ENCODE results near the gene SRCAP. TPM values are rescaled to one million over a fixed set of nuclear protein-coding genes. Genes with fewer than 3 reads are reported as not detected.
A peak's percentile ranks its signal among the peaks of the same experiment; 100 is the strongest.

The SRCAP gene
- total and polyA plus RNA-seq, 8 donors = 7.5 to 39.6 (median 27.4) TPM

DNA sequence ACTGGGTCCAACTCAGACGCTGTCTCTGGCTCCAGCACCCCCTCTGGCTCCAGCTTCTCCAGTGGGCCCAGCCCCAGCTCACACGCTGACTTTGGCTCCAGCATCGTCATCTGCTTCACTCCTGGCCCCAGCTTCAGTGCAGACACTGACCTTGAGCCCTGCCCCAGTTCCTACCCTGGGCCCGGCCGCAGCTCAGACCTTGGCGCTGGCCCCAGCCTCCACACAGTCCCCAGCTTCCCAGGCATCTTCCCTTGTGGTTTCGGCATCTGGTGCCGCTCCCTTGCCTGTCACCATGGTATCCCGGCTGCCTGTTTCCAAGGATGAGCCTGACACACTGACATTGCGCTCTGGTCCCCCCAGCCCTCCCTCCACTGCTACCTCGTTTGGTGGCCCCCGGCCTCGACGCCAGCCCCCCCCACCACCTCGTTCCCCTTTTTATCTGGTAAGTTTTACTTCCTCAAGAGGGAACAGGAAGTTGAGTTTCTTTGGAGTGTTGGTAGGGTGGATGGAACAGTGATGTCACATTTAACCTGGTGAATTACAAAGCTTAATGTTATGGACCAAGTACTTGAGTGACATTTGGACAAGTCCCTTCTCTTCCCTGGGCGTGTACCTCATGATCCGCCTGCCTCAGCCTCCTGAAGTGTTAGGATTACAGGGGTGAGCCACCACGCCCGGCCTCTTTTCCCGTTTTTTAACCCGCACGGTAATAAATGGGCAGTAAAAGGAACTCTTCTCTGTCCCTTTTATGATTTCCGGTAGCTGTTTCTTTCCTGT is 25.9 kb downstream of the SRCAP start:
- Histone ChIP-seq H3K27me3 (no peaks in the 10 kb centered on the region), H3K9me3 (no peaks in the 10 kb centered on the region), H3K4me3 (no peak overlapping the region), H3K36me3 (peaks cover 16 to 81% (median 53%) of the 10 kb centered on the region in 3 donors), H3K4me1 (peaks cover 0 to 5% (median 0%) of the 10 kb centered on the region in 3 donors), H3K27ac (no peak overlapping the region)
- DNase-seq (peak in 2 of 6 donors; percentile 57 to 58), FAIRE-seq (no peak), ATAC-seq (peak in 3 of 4 donors; percentile 48 to 66 (median 52))
- TF ChIP-seq, protein P1, sequence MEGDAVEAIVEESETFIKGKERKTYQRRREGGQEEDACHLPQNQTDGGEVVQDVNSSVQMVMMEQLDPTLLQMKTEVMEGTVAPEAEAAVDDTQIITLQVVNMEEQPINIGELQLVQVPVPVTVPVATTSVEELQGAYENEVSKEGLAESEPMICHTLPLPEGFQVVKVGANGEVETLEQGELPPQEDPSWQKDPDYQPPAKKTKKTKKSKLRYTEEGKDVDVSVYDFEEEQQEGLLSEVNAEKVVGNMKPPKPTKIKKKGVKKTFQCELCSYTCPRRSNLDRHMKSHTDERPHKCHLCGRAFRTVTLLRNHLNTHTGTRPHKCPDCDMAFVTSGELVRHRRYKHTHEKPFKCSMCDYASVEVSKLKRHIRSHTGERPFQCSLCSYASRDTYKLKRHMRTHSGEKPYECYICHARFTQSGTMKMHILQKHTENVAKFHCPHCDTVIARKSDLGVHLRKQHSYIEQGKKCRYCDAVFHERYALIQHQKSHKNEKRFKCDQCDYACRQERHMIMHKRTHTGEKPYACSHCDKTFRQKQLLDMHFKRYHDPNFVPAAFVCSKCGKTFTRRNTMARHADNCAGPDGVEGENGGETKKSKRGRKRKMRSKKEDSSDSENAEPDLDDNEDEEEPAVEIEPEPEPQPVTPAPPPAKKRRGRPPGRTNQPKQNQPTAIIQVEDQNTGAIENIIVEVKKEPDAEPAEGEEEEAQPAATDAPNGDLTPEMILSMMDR (IDR thresholded peaks at IDR 0.05) = no peak
- intact Hi-C loops (cut with DNase I) = no loop called here
- WGBS, 2 donors = 72 to 79% methylated on average over 23 of the region's 23 CpGs

DNA sequence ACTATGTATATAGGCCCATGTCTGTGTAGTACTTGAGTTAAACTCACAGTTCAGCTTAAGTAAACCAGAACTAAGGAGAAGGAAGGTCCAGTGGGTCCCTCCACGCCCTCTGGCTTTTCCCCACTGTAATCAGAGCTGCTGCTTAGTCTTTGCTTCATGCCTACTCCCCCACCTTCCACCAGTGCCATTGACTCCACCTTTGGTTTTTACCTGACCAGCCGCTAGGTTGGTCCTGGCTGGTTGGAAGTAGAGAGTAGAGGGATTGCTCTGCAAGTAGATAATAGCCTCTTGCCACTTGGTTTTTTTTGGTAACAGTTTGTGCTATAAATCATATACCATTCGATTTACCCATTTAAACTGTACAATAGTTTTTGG is 26.4 kb downstream of the SRCAP start:
- WGBS, 2 donors = 90 to 91% methylated on average over 3 of the region's 3 CpGs

DNA sequence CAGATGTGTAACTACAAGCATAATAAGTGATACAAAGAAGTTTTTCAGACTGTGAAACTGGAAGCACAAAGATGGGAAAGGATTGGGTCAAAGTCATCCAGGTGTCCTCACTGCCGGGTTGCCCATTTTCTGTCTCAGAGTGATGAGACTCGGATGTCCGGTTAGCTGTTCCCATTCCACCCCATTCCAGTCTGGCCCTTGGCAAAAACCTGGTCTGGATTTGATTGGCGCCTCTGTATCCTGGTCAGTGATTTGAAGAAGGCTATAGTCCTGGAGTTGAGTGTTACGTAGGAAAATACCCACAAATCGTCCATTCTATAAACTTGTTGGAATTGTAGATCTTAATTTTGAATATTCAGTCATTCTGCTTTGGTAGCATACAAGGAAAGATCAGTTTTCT is 29.4 kb downstream of the SRCAP start:
- Histone ChIP-seq H3K27ac (no peak overlapping the region), H3K4me3 (no peak overlapping the region), H3K9me3 (no peaks in the 10 kb centered on the region), H3K36me3 (peaks cover 5 to 76% (median 43%) of the 10 kb centered on the region in 3 donors), H3K4me1 (peaks cover 0 to 5% (median 0%) of the 10 kb centered on the region in 3 donors), H3K27me3 (no peaks in the 10 kb centered on the region)
- no peak for ATAC-seq
- intact Hi-C loops (cut with DNase I) = no loop called here
- DNase-seq = peak in 1 of 6 donors; percentile 7
- TF ChIP-seq, protein P1 (IDR thresholded peaks at IDR 0.05) = no peak
- 89 to 92% methylated on average over 6 of the region's 6 CpGs for WGBS, 2 donors
- no peak for FAIRE-seq

More for the DNA sequence above, 26.4 kb downstream of the SRCAP start:
- H3K36me3 ChIP-seq = peaks cover 14 to 81% (median 50%) of the 10 kb centered on the region in 3 donors
- FAIRE-seq (no peak), DNase-seq (peak in 1 of 6 donors; percentile 3), ATAC-seq (peak in 1 of 4 donors; percentile 7)
- intact Hi-C loops (cut with DNase I) = no loop called here
- H3K9me3 ChIP-seq = no peaks in the 10 kb centered on the region
- peaks cover 0 to 5% (median 0%) of the 10 kb centered on the region in 3 donors for H3K4me1 ChIP-seq
- H3K27me3 ChIP-seq = no peaks in the 10 kb centered on the region
- no peak overlapping the region for H3K4me3 ChIP-seq
- H3K27ac ChIP-seq = no peak overlapping the region
- TF ChIP-seq, protein P1 (IDR thresholded peaks at IDR 0.05) = no peak

DNA sequence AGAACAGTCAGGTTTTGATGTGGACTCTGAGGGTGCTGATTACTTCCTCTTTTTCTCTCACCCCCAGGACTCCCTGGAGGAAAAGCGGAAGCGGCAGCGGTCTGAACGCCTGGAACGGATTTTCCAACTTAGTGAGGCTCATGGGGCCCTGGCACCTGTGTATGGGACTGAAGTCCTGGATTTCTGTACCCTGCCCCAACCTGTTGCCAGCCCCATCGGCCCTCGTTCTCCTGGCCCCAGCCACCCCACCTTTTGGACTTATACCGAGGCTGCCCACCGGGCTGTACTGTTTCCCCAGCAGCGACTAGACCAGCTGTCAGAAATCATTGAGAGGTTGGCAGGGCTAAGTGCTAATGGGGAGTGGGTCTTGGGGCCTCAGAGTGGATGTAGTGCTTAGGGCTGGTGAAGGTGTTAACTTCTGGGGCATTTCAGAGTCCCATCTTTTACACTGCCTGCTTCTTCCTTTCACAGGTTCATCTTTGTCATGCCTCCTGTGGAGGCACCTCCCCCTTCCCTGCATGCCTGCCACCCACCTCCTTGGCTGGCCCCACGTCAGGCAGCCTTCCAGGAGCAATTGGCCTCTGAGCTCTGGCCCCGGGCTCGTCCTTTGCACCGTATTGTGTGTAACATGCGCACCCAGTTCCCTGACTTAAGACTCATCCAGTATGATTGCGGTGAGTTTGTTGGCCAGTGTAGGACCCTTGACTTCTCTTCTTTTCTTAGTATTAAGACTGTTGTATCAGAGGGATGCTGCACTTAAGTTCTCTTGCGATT is 30.1 kb downstream of the SRCAP start:
- Histone ChIP-seq H3K9me3 (no peaks in the 10 kb centered on the region), H3K27me3 (no peaks in the 10 kb centered on the region), H3K4me1 (peaks cover 0 to 5% (median 0%) of the 10 kb centered on the region in 3 donors), H3K27ac (no peak overlapping the region), H3K36me3 (peaks cover 3 to 76% (median 36%) of the 10 kb centered on the region in 3 donors), H3K4me3 (no peak overlapping the region)
- TF ChIP-seq, protein P1 (IDR thresholded peaks at IDR 0.05) = no peak
- intact Hi-C loops (cut with DNase I) = no loop called here
- peak in 1 of 6 donors; percentile 27 for DNase-seq
- WGBS, 2 donors = 87 to 89% methylated on average over 17 of the region's 17 CpGs
- no peak for ATAC-seq
- FAIRE-seq = no peak

All from pancreas (tissue), 10 donors.